Endothelial cell of umbilical vein (primary cell): ENCODE data around the gene KCNG2.

Source experiments
- EZH2 ChIP-seq: IDR thresholded peaks from 2 replicates; pipeline ENCODE4 v1.6.1; 2012; ENCODE audit warnings: borderline replicate concordance, low read depth, mild to moderate bottlenecking, moderate library complexity, low read length, inconsistent platforms; ENCODE audit not compliant: severe bottlenecking
- FOS ChIP-seq: IDR thresholded peaks from 2 replicates; pipeline ENCODE4 v1.6.1; 2011; ENCODE audit warnings: mild to moderate bottlenecking, low read length, moderate library complexity, borderline replicate concordance; ENCODE audit not compliant: insufficient read depth
- GATA2 ChIP-seq: IDR thresholded peaks from 2 replicates; pipeline ENCODE4 v1.7.0; 2011; ENCODE audit warnings: low read depth, mild to moderate bottlenecking, moderate library complexity, mixed read lengths, low read length; ENCODE audit not compliant: insufficient read length, insufficient read depth
- JUN ChIP-seq: IDR thresholded peaks from 2 replicates; pipeline ENCODE4 v1.6.1; 2011; ENCODE audit warnings: borderline replicate concordance, low read depth; ENCODE audit not compliant: insufficient read length, insufficient read depth
- MYC ChIP-seq: IDR thresholded peaks from one replicate; pipeline ENCODE4 v1.6.1; 2011; ENCODE audit warnings: mild to moderate bottlenecking, low read depth, low read length
- POLR2A ChIP-seq: IDR thresholded peaks from 2 replicates; pipeline ENCODE4 v1.6.1; 2012; ENCODE audit warnings: low read depth, mild to moderate bottlenecking, control low read depth, low read length
- POLR2AphosphoS5 ChIP-seq: IDR thresholded peaks from 2 replicates; pipeline ENCODE4 v1.6.1; 2012; ENCODE audit warnings: low read depth, mild to moderate bottlenecking, control low read depth, low read length, moderate library complexity; ENCODE audit not compliant: insufficient read depth
- TF ChIP-seq, protein P1 (sequence below), 2 donors: IDR thresholded peaks; 1 replicate in 1 of 2; 2 replicates in 1 of 2; pipeline ENCODE4 v1.5.1; 2011; ENCODE audit warnings: low read length in 2 of 2, mild to moderate bottlenecking in 2 of 2, moderate library complexity in 2 of 2, control low read depth in 1 of 2, inconsistent platforms in 1 of 2, low read depth in 1 of 2; ENCODE audit not compliant: insufficient read depth in 1 of 2; ENCODE audit errors: extremely low read depth in 1 of 2
- TF ChIP-seq, protein P2 (sequence below): IDR thresholded peaks from 2 replicates; pipeline ENCODE4 v1.6.1; 2011; ENCODE audit not compliant: insufficient read depth, insufficient read length

DNA sequence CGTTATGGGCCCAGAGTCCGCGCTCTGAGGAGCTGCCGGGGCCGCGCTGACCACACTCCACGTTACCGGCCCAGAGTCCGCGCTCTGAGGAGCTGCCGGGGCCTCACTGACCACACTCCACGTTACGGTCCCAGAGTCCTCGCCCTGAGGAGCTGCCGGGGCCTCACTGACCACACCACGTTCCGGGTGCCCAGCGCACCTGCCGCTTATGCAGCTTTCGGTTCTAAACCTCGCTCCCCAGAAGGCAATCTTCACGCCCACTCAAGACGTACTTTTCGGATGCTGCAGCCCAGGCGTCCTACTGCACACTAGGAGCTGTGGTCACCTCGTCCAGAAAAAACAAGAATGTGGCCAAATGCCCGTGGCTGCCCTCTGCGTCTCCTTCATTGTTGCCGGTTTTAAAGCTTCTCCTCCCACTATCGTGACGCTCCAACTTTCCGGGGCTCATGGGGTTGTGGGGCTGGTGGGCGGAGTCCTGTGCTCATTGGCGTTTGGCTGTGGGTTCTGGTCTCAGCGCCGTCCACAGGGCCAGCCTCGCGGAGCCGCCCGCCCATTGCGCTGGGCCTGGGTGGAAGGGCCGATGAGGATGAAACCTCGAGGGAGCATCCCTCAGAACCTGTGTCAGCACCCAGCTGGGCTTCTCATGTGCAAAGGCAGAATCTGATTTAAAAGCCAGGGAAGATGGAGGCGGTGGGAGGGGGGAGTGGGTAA is 11.9 kb downstream of the KCNG2 start:
- TF ChIP-seq, protein P1, sequence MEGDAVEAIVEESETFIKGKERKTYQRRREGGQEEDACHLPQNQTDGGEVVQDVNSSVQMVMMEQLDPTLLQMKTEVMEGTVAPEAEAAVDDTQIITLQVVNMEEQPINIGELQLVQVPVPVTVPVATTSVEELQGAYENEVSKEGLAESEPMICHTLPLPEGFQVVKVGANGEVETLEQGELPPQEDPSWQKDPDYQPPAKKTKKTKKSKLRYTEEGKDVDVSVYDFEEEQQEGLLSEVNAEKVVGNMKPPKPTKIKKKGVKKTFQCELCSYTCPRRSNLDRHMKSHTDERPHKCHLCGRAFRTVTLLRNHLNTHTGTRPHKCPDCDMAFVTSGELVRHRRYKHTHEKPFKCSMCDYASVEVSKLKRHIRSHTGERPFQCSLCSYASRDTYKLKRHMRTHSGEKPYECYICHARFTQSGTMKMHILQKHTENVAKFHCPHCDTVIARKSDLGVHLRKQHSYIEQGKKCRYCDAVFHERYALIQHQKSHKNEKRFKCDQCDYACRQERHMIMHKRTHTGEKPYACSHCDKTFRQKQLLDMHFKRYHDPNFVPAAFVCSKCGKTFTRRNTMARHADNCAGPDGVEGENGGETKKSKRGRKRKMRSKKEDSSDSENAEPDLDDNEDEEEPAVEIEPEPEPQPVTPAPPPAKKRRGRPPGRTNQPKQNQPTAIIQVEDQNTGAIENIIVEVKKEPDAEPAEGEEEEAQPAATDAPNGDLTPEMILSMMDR (IDR thresholded peaks at IDR 0.05; ENCODE audit: extremely low read depth in 1 of 2, insufficient read depth in 1 of 2, low read depth in 1 of 2, low read length in 2 of 2), result no peak
- TF ChIP-seq EZH2 (no peak), POLR2A (no peak), MYC (no peak), POLR2AphosphoS5 (no peak), JUN (no peak), FOS (no peak), GATA2 (no peak)
- TF ChIP-seq, protein P2, sequence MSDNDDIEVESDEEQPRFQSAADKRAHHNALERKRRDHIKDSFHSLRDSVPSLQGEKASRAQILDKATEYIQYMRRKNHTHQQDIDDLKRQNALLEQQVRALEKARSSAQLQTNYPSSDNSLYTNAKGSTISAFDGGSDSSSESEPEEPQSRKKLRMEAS, result no peak
